ENCODE data around the gene ZRANB3. TPM values are rescaled to one million over a fixed set of nuclear protein-coding genes. Genes with fewer than 3 reads are reported as not detected.

ZRANB3 gene
- total RNA-seq, 1 experiment from 2014 or later: 12.0 TPM

- TF ChIP-seq SIN3A (IDR thresholded peaks at IDR 0.05; ENCODE audit: low read depth) (no peak), CBX3 (IDR thresholded peaks at IDR 0.05; ENCODE audit: low read depth) (no peak), EGR1 (IDR thresholded peaks at IDR 0.05; ENCODE audit: low read depth) (no peak), POLR2AphosphoS5 (IDR thresholded peaks at IDR 0.05; ENCODE audit: low read depth, low read length) (no peak), POLR2A (IDR thresholded peaks at IDR 0.05; ENCODE audit: borderline replicate concordance, extremely low read depth, insufficient read depth, insufficient read length) (no peak), CTCF (IDR thresholded peaks at IDR 0.05 in 2 of 3, conservative IDR thresholded peaks at IDR 0.05 in 1 of 3; ENCODE audit: borderline replicate concordance in 1 of 3, insufficient read depth in 1 of 3, low read depth in 2 of 3, low read length in 2 of 3) (no peak), YY1 (IDR thresholded peaks at IDR 0.05; ENCODE audit: extremely low read depth, insufficient replicate concordance, low read depth, low read length) (no peak), TCF7L2 (IDR thresholded peaks at IDR 0.05; ENCODE audit: borderline replicate concordance, extremely low read depth, insufficient read depth, insufficient read length) (no peak), SRF (IDR thresholded peaks at IDR 0.05; ENCODE audit: low read depth) (no peak)
These were observed 273.5 kb downstream of the ZRANB3 start (continued) for GRCh38 chr2:135257383-135258090.

- H3K27ac ChIP-seq (ENCODE audit: low read depth, low read length): no peak overlapping the region
- no peak overlapping the region for H2AFZ ChIP-seq (ENCODE audit: low read depth, low read length, poor library complexity, severe bottlenecking)
- ChIA-PET CTCF (no interaction called here), RAD21 (ENCODE audit: low non-redundant PET in 1 of 2, low total read pairs in 2 of 2, uncharacterized antibody in 2 of 2, unreplicated experiment in 2 of 2) (no interaction called here), POLR2A (no interaction called here)
- intact Hi-C loops (cut with micrococcal nuclease): no loop called here
- DNase-seq (ENCODE audit: low read depth, low spot score) (no peak), ATAC-seq (no peak)
- no peak overlapping the region for H3K9ac ChIP-seq (ENCODE audit: low read length)
- H3K9me3 ChIP-seq (ENCODE audit: control insufficient read depth in 1 of 2, insufficient read depth in 1 of 2, low read depth in 1 of 2, low read length in 2 of 2): no peaks in the 10 kb centered on the region
- BruUV-seq (replicated peaks): no TSS peak
- no peaks in the 10 kb centered on the region for H4K20me1 ChIP-seq (ENCODE audit: insufficient read depth)
- no peak overlapping the region for H3K4me3 ChIP-seq (replicated peaks in 1 of 2; ENCODE audit: low read depth in 1 of 2, low read length in 2 of 2)
- H3K27me3 ChIP-seq (ENCODE audit: insufficient read depth, low read length): no peaks in the 10 kb centered on the region
- H3K4me2 ChIP-seq (ENCODE audit: low read length): peak overlapping the region; percentile 14; the same call in 1 of the 2 replicates
- TF ChIP-seq CBX3 (IDR thresholded peaks at IDR 0.05; ENCODE audit: low read depth) (no peak), JUND (IDR thresholded peaks at IDR 0.05) (peak; percentile 18; the same call in 1 of the 2 replicates), FOSL1 (IDR thresholded peaks at IDR 0.05; ENCODE audit: low read depth) (peak; percentile 43; the same call in 1 of the 2 replicates), POLR2AphosphoS5 (IDR thresholded peaks at IDR 0.05; ENCODE audit: low read depth, low read length) (no peak), CEBPB (IDR thresholded peaks at IDR 0.05; ENCODE audit: low read depth) (peak; percentile 32; the same call in 1 of the 2 replicates), ELF1 (IDR thresholded peaks at IDR 0.05; ENCODE audit: borderline replicate concordance, low read depth) (no peak)
- no peaks in the 10 kb centered on the region for H3K36me3 ChIP-seq (ENCODE audit: control insufficient read depth in 1 of 2, insufficient read depth in 2 of 2, low read length in 2 of 2)
- H3K9me2 ChIP-seq (ENCODE audit: insufficient read depth): no peaks in the 10 kb centered on the region
- no peaks in the 10 kb centered on the region for H3K79me2 ChIP-seq (ENCODE audit: insufficient read depth, low read length)
- peaks cover 0 to 8% of the 10 kb centered on the region in 2 experiments; a peak in 2 of 4 replicates for H3K4me1 ChIP-seq (ENCODE audit: control insufficient read depth in 1 of 2, insufficient read depth in 2 of 2, low read length in 2 of 2)
These were observed 274.3 kb downstream of the ZRANB3 start for GRCh38 chr2:135256531-135257260.

All from HCT116 (cell line).